K562 (cell line): ENCODE measurements around the gene SCAMP1. TPM values are rescaled to one million over a fixed set of nuclear protein-coding genes. Genes with fewer than 3 reads are reported as not detected.

ENCODE experiments used
- CBX8 ChIP-seq: fragments of 200-600 bp; sonication (generic); IDR thresholded peaks from 2 replicates; pipeline ENCODE4 v1.6.1; 2012; ENCODE audit warnings: borderline replicate concordance, mixed run types, low read depth, mild to moderate bottlenecking, moderate library complexity, mixed read lengths, low read length, control low read depth, inconsistent platforms; ENCODE audit not compliant: poor library complexity, severe bottlenecking; ENCODE audit errors: extremely low read depth
- CHD2 ChIP-seq: IDR thresholded peaks from 2 replicates; pipeline ENCODE4 v1.6.1; 2011; ENCODE audit warnings: low read depth, low read length
- ETV6 ChIP-seq, 3 experiments: fragments of 150-350 bp in 1 of 3; sonication (generic) in 1 of 3; formaldehyde crosslinking in 1 of 3; IDR thresholded peaks; 2 replicates each; pipeline versions ENCODE4 v1.6.1 to v1.8.0; 2014 to 2022; ENCODE audit warnings: borderline replicate concordance in 2 of 3, low read depth in 2 of 3, antibody characterized with exemption in 1 of 3, low read length in 1 of 3, mild to moderate bottlenecking in 1 of 3, missing genetic modification reagents in 1 of 3
- KAT7 ChIP-seq: sonication (generic); formaldehyde crosslinking; IDR thresholded peaks from 2 replicates; pipeline ENCODE4 v1.8.0; 2022; ENCODE audit warnings: missing genetic modification reagents, mild to moderate bottlenecking, borderline replicate concordance
- LCOR ChIP-seq: sonication (generic); formaldehyde crosslinking; IDR thresholded peaks from 2 replicates; pipeline ENCODE4 v1.8.0; 2022; ENCODE audit warnings: mild to moderate bottlenecking, missing genetic modification reagents
- MED1 ChIP-seq: sonication (generic); formaldehyde crosslinking; IDR thresholded peaks from 2 replicates; pipeline ENCODE4 v1.8.1; 2023; ENCODE audit warnings: missing genetic modification reagents, borderline replicate concordance
- PHF20 ChIP-seq: fragments of 450-650 bp; IDR thresholded peaks from 2 replicates; pipeline ENCODE4 v1.6.1; 2018; ENCODE audit not compliant: partially characterized antibody
- SLC30A9 ChIP-seq: fragments of 250-450 bp; sonication (Bioruptor Pico); IDR thresholded peaks from 2 replicates; pipeline ENCODE4 v1.8.0; 2022; ENCODE audit warnings: mild to moderate bottlenecking, moderate library complexity
- SMARCA4 ChIP-seq: fragments of 450-650 bp; IDR thresholded peaks from 2 replicates; pipeline ENCODE4 v1.6.1; 2016
- ZKSCAN1 ChIP-seq: fragments of 150-350 bp; IDR thresholded peaks from 2 replicates; pipeline ENCODE4 v1.6.1; 2016; ENCODE audit warnings: low read depth, low read length
- ZNF324 ChIP-seq: fragments of 250-450 bp; sonication (Bioruptor Pico); IDR thresholded peaks from 2 replicates; pipeline ENCODE4 v1.4.0; 2020; ENCODE audit warnings: mild to moderate bottlenecking
- ZNF780A ChIP-seq: fragments of 250-450 bp; sonication (Bioruptor Pico); IDR thresholded peaks from 2 replicates; pipeline ENCODE4 v1.5.0; 2021; ENCODE audit warnings: mild to moderate bottlenecking
- polyA plus RNA-seq, 8 experiments: library from polyadenylated mRNA; depleted of rRNA in 4 of 8; stranded (reverse) in 5 of 8; unstranded in 3 of 8; fragments of >200 nt; fragmentation: Nextera tagmentation in 2 of 8; fragmentation: Illumina TruSeq in 1 of 8; extraction: Ambion mirVana in 2 of 8; extraction: Trizol in 1 of 8; gene quantifications; 2 replicates each; pipeline versions ENCODE4 v1.2.1 to v1.2.3, GENCODE V29; 2011 to 2014; ENCODE audit warnings: inconsistent platforms in 1 of 8, missing spikeins in 1 of 8
- total RNA-seq, 7 experiments: library from RNA; depleted of rRNA in 6 of 7; stranded (reverse); fragments of >200 nt in 6 of 7; fragmentation: Illumina TruSeq in 2 of 7; extraction: Trizol in 2 of 7; gene quantifications; 2 replicates each; pipeline versions ENCODE4 v1.2.1 to v1.2.3, GENCODE V29; 2011 to 2021; ENCODE audit warnings: low replicate concordance in 1 of 7
- TF ChIP-seq, protein P1 (sequence below): fragments of 250-450 bp; sonication (Bioruptor Pico); IDR thresholded peaks from 2 replicates; pipeline ENCODE4 v1.5.0; 2021
- TF ChIP-seq, protein P2 (sequence below): sonication (generic); formaldehyde crosslinking; IDR thresholded peaks from 2 replicates; pipeline ENCODE4 v1.9.0; 2022; ENCODE audit warnings: mild to moderate bottlenecking, missing genetic modification reagents
- TF ChIP-seq, protein P3 (sequence below): fragments of 450-650 bp; IDR thresholded peaks from 2 replicates; pipeline ENCODE4 v1.6.1; 2017; ENCODE audit warnings: antibody characterized with exemption
- TF ChIP-seq, protein P4 (sequence below): fragments of 250-450 bp; sonication (Bioruptor Pico); IDR thresholded peaks from 2 replicates; pipeline ENCODE4 v1.8.0; 2021; ENCODE audit warnings: moderate library complexity, mild to moderate bottlenecking, inconsistent platforms
- TF ChIP-seq, protein P5 (sequence below): fragments of 250-450 bp; sonication (Bioruptor Pico); IDR thresholded peaks from 2 replicates; pipeline ENCODE4 v1.5.1; 2021; ENCODE audit warnings: mild to moderate bottlenecking
- TF ChIP-seq, protein P6 (sequence below): fragments of 250-450 bp; sonication (Bioruptor Pico); IDR thresholded peaks from 2 replicates; pipeline ENCODE4 v1.8.0; 2021; ENCODE audit warnings: moderate library complexity, mild to moderate bottlenecking, inconsistent platforms

SCAMP1 gene
- total and polyA plus RNA-seq, 9 of the 15 experiments (the other 6 are each of a cell fraction or from before 2014, with no cell fraction given) = 5.4 to 23.9 (median 13.8) TPM

DNA sequence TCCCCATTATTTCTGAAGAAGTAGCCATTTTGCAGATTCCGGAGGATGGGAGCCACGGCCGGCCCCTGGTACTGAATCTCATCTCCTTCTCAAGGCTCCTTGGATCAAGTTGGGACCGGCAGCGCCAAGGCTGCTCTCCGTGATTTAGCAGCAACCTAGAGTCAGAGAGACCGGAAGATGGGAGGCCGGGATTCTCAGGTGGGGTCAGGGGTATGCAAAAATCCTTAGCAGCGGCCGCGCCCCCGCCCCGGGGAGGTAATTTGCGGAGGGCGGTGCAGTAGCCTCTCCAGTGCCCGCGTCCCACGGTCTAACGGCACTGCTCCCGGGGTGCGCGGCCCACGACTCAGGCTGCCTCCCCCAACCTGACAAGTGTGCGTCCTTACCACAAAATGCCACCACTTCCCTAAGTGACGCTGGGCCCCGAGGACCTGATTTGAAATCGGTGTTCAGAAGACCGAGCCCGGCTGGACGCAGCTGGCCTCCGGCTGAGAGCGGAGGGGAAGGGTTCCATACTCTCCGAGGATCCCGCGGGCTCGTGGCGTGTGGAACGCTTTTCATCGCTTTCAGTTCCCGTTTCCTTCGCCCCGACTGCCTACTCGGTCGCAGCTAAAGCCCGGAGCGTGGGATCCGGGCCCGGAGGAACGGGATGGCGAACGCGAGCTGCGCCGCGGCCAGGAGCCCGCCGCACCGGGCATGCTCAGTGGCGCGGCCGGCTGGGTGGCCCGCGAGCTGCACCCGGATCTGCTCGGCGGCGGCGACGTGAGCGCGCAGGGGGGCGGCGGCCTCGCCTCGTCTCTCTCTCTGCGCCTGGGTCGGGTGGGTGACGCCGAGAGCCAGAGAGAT lies at the start of gene SCAMP1 (continued):
- no peak for TF ChIP-seq MED1 (CRISPR knock-in tag)
- TF ChIP-seq, protein P1, sequence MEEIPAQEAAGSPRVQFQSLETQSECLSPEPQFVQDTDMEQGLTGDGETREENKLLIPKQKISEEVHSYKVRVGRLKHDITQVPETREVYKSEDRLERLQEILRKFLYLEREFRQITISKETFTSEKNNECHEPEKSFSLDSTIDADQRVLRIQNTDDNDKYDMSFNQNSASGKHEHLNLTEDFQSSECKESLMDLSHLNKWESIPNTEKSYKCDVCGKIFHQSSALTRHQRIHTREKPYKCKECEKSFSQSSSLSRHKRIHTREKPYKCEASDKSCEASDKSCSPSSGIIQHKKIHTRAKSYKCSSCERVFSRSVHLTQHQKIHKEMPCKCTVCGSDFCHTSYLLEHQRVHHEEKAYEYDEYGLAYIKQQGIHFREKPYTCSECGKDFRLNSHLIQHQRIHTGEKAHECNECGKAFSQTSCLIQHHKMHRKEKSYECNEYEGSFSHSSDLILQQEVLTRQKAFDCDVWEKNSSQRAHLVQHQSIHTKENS (CRISPR knock-in tag) = no peak
- TF ChIP-seq, protein P2, sequence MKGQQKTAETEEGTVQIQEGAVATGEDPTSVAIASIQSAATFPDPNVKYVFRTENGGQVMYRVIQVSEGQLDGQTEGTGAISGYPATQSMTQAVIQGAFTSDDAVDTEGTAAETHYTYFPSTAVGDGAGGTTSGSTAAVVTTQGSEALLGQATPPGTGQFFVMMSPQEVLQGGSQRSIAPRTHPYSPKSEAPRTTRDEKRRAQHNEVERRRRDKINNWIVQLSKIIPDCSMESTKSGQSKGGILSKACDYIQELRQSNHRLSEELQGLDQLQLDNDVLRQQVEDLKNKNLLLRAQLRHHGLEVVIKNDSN (CRISPR knock-in tag) = no peak
- TF ChIP-seq ZKSCAN1 = peak; percentile 70
- no peak for TF ChIP-seq ZNF780A (CRISPR knock-in tag)
- TF ChIP-seq LCOR = peak; percentile 92
- TF ChIP-seq, protein P3, sequence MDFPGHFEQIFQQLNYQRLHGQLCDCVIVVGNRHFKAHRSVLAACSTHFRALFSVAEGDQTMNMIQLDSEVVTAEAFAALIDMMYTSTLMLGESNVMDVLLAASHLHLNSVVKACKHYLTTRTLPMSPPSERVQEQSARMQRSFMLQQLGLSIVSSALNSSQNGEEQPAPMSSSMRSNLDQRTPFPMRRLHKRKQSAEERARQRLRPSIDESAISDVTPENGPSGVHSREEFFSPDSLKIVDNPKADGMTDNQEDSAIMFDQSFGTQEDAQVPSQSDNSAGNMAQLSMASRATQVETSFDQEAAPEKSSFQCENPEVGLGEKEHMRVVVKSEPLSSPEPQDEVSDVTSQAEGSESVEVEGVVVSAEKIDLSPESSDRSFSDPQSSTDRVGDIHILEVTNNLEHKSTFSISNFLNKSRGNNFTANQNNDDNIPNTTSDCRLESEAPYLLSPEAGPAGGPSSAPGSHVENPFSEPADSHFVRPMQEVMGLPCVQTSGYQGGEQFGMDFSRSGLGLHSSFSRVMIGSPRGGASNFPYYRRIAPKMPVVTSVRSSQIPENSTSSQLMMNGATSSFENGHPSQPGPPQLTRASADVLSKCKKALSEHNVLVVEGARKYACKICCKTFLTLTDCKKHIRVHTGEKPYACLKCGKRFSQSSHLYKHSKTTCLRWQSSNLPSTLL = no peak
- no peak for TF ChIP-seq SMARCA4
- TF ChIP-seq CBX8 = no peak
- TF ChIP-seq SLC30A9 (CRISPR knock-in tag) = no peak
- TF ChIP-seq KAT7 (CRISPR knock-in tag) = peak; percentile 58; the same call in 1 of the 2 replicates
- TF ChIP-seq, protein P4, sequence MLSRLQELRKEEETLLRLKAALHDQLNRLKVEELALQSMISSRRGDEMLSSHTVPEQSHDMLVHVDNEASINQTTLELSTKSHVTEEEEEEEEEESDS (CRISPR knock-in tag) = no peak
- TF ChIP-seq ETV6 (IDR thresholded peaks at IDR 0.05; ENCODE audit: borderline replicate concordance in 1 of 2, low read depth in 2 of 2, low read length in 1 of 2) = peak in 1 of 2 experiments; percentile 29; a peak in 1 of 4 replicates
- no peak for TF ChIP-seq ETV6 (CRISPR knock-in tag; IDR thresholded peaks at IDR 0.05; ENCODE audit: borderline replicate concordance)
- TF ChIP-seq PHF20 = peak; percentile 52
- TF ChIP-seq ZNF324 (CRISPR knock-in tag) = no peak
- TF ChIP-seq, protein P5, sequence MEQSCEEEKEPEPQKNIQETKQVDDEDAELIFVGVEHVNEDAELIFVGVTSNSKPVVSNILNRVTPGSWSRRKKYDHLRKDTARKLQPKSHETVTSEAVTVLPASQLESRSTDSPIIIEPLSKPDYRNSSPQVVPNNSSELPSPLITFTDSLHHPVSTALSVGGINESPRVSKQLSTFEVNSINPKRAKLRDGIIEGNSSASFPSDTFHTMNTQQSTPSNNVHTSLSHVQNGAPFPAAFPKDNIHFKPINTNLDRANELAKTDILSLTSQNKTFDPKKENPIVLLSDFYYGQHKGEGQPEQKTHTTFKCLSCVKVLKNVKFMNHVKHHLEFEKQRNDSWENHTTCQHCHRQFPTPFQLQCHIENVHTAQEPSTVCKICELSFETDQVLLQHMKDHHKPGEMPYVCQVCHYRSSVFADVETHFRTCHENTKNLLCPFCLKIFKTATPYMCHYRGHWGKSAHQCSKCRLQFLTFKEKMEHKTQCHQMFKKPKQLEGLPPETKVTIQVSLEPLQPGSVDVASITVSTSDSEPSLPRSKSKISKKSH (CRISPR knock-in tag) = no peak
- peak; percentile 48; the same call in 1 of the 2 replicates for TF ChIP-seq CHD2
- TF ChIP-seq, protein P6, sequence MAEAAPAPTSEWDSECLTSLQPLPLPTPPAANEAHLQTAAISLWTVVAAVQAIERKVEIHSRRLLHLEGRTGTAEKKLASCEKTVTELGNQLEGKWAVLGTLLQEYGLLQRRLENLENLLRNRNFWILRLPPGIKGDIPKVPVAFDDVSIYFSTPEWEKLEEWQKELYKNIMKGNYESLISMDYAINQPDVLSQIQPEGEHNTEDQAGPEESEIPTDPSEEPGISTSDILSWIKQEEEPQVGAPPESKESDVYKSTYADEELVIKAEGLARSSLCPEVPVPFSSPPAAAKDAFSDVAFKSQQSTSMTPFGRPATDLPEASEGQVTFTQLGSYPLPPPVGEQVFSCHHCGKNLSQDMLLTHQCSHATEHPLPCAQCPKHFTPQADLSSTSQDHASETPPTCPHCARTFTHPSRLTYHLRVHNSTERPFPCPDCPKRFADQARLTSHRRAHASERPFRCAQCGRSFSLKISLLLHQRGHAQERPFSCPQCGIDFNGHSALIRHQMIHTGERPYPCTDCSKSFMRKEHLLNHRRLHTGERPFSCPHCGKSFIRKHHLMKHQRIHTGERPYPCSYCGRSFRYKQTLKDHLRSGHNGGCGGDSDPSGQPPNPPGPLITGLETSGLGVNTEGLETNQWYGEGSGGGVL (CRISPR knock-in tag) = no peak
